ENCODE measurements around the gene HOXA3. TPM values are rescaled to one million over a fixed set of nuclear protein-coding genes. Genes with fewer than 3 reads are reported as not detected.
A peak's percentile ranks its signal among the peaks of the same experiment; 100 is the strongest.

The HOXA3 gene
- total and polyA plus RNA-seq, 9 of the 15 experiments (the other 6 are each of a cell fraction or from before 2014, with no cell fraction given), result 0.04 to 0.13 TPM; not detected in 7

GRCh38 chr7:27108390-27109127 is 43.8 kb downstream of the HOXA3 start (continued):
- TF ChIP-seq HEY1 (CRISPR knock-in tag; IDR thresholded peaks at IDR 0.05; ENCODE audit: borderline replicate concordance), result no peak

- Histone ChIP-seq H2AFZ (ENCODE audit: low read depth, low read length) (no peak overlapping the region), H3K4me3 (no peak overlapping the region), H3K27ac (ENCODE audit: extremely low read depth, low read depth, low read length) (no peak overlapping the region), H3K9me1 (ENCODE audit: control insufficient read depth, insufficient read depth, low read length) (no peaks in the 10 kb centered on the region), H4K20me1 (replicated peaks; ENCODE audit: control insufficient read depth, insufficient read depth, low read length) (no peaks in the 10 kb centered on the region), H3K9ac (ENCODE audit: insufficient read depth in 1 of 2, low read depth in 2 of 2, low read length in 2 of 2) (no peak overlapping the region), H3K4me1 (replicated peaks in 1 of 2; ENCODE audit: control insufficient read depth in 2 of 2, insufficient read depth in 2 of 2, low read length in 2 of 2) (peaks cover 0 to 12% of the 10 kb centered on the region in 2 experiments; a peak in 2 of 5 replicates), H3K27me3 (ENCODE audit: control insufficient read depth in 2 of 2, insufficient read depth in 2 of 2, low read length in 2 of 2) (peaks cover 62 to 67% of the 10 kb centered on the region in 2 experiments), H3K79me2 (ENCODE audit: control insufficient read depth, insufficient read depth, low read length) (no peaks in the 10 kb centered on the region), H3K4me2 (ENCODE audit: insufficient read depth, low read length) (no peak overlapping the region), H3K36me3 (ENCODE audit: control insufficient read depth, insufficient read depth, low read length) (no peaks in the 10 kb centered on the region), H3K9me3 (replicated peaks; ENCODE audit: control insufficient read depth, insufficient read depth, low read depth, low read length) (no peaks in the 10 kb centered on the region)
- ChIA-PET POLR2A (no interaction called here), CTCF (ENCODE audit: low intra/inter-chr PET ratio) (no interaction called here)
- no TSS peak for BruUV-seq (replicated peaks)
- WGBS (ENCODE audit: insufficient coverage, low coverage, missing lambda C conversion rate), result 8% methylated on average over 29 of the region's 47 CpGs
- no peak for DNase-seq (ENCODE audit: extremely low read depth in 1 of 4, low spot score in 3 of 4)
- no peak for FAIRE-seq
- ATAC-seq, result no peak
- TF ChIP-seq ZNF512 (tag; IDR thresholded peaks at IDR 0.05) (peak; percentile 61; the same call in 1 of the 2 replicates), U2AF2 (optimal IDR thresholded peaks at IDR 0.05; ENCODE audit: low read depth, low read length) (no peak)
- intact Hi-C loops (cut with micrococcal nuclease) (no loop called here), in situ Hi-C loops (cut with MboI) (no loop called here)
These were observed 44.7 kb downstream of the HOXA3 start for GRCh38 chr7:27107391-27108381.

Measured in K562 (cell line).